ENCODE data around the gene PITPNB.
A peak's percentile ranks its signal among the peaks of the same experiment; 100 is the strongest.

Gene PITPNB

DNA sequence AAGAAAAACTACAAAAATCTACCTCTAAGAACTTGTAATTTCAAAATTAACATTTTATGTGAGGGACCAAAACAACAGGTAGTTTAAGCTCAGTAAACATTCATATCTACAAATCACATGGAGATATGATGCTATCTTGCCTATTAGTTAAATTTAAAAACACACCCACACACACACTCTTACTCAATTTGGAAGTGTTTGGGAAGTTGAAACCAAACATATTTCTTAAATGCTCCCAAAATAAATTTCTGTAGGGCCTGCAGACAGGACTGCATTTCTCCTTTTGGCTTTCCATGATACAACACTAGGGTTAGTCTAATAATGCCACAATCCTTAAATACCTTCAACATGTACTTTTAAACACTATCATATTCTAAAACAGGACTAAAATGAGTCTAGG, 7.0 kb downstream of the PITPNB start:
- ATAC-seq (replicated peaks; ENCODE audit: extremely low read depth, poor library complexity, severe bottlenecking) (no peak), DNase-seq (ENCODE audit: low spot score in 2 of 2) (no peak)
- peaks cover 65% of the 10 kb centered on the region for H3K4me1 Mint-ChIP-seq
- peaks cover 24% of the 10 kb centered on the region for H3K36me3 Mint-ChIP-seq (ENCODE audit: insufficient read depth)
- H3K4me3 Mint-ChIP-seq = no peak overlapping the region
- no peak overlapping the region for H3K27ac Mint-ChIP-seq (ENCODE audit: low read depth)
- H3K27me3 Mint-ChIP-seq = no peaks in the 10 kb centered on the region
- H3K9me3 Mint-ChIP-seq = no peaks in the 10 kb centered on the region

DNA sequence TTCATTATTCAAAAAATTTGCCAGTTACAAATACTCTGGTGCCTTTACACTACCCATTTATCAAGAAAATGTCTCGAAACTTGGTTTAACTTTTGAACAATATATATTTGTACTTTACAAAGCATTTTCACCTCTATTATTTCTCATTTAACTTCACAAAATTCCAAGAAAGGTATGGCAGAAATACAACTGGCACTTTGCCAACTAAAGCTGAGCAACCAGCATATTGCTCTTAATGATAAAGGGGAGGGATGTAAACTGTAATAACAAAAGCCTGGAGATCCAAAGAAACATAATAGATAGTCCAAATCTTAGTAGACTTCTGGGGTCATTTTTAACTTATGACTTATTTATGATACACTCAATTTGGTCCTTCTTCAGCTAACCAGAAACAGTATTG, 7.7 kb downstream of the PITPNB start:
- peaks cover 28% of the 10 kb centered on the region for H3K36me3 Mint-ChIP-seq (ENCODE audit: insufficient read depth)
- H3K4me1 Mint-ChIP-seq = peaks cover 62% of the 10 kb centered on the region
- no peak overlapping the region for H3K4me3 Mint-ChIP-seq
- H3K27me3 Mint-ChIP-seq = no peaks in the 10 kb centered on the region
- no peak for ATAC-seq (replicated peaks; ENCODE audit: extremely low read depth, poor library complexity, severe bottlenecking)
- DNase-seq (ENCODE audit: low spot score in 2 of 2) = no peak
- H3K27ac Mint-ChIP-seq (ENCODE audit: low read depth) = no peak overlapping the region
- H3K9me3 Mint-ChIP-seq = no peaks in the 10 kb centered on the region

DNA sequence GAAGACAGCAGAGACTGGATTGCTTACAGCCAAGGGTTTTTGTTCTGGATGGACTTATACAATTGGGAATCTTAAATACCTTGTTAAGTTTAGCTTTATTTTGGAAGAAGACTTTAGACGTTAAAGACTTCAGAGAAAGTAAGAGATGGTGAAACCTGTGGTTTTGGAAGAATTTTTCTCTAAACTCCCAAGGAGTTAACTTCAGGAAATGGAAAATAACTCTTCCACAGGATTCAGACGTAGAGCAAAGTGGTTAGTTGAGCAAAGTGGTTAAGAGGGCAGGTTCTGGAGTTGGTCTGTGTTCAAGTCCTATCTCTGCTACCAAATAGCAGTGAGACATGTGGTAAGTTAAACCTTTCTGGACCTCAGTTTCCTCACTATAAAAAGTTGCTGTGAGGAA, 12.8 kb downstream of the PITPNB start:
- Mint-ChIP-seq H3K9me3 (no peaks in the 10 kb centered on the region), H3K4me1 (peaks cover 49% of the 10 kb centered on the region), H3K27me3 (no peaks in the 10 kb centered on the region), H3K4me3 (no peak overlapping the region), H3K27ac (ENCODE audit: low read depth) (no peak overlapping the region), H3K36me3 (ENCODE audit: insufficient read depth) (peaks cover 38% of the 10 kb centered on the region)
- ATAC-seq (replicated peaks; ENCODE audit: extremely low read depth, poor library complexity, severe bottlenecking) (no peak), DNase-seq (ENCODE audit: low spot score in 2 of 2) (no peak)

DNA sequence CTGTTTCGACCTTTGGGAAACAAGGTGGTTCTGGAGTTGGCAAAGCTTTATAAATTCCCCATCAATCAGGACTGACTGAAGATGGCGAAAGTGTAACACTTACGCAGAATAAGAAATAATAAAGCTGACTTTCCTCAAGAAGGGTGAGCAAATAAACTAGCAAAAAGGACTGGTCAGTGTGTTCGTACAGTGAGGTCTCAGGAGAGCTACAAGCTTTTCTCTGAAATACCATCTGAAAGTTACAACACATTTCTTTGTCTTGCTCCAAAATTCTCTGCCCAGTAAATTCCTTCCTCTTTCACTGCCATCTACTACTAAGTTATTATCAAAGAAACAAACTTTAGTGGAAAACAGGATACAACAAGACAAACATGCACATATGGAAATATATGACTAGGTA, 13.4 kb downstream of the PITPNB start:
- Mint-ChIP-seq H3K36me3 (ENCODE audit: insufficient read depth) (peaks cover 41% of the 10 kb centered on the region), H3K27me3 (no peaks in the 10 kb centered on the region), H3K4me3 (no peak overlapping the region), H3K9me3 (no peaks in the 10 kb centered on the region), H3K27ac (ENCODE audit: low read depth) (no peak overlapping the region), H3K4me1 (peaks cover 43% of the 10 kb centered on the region)
- no peak for ATAC-seq (replicated peaks; ENCODE audit: extremely low read depth, poor library complexity, severe bottlenecking)
- no peak for DNase-seq (ENCODE audit: low spot score in 2 of 2)

DNA sequence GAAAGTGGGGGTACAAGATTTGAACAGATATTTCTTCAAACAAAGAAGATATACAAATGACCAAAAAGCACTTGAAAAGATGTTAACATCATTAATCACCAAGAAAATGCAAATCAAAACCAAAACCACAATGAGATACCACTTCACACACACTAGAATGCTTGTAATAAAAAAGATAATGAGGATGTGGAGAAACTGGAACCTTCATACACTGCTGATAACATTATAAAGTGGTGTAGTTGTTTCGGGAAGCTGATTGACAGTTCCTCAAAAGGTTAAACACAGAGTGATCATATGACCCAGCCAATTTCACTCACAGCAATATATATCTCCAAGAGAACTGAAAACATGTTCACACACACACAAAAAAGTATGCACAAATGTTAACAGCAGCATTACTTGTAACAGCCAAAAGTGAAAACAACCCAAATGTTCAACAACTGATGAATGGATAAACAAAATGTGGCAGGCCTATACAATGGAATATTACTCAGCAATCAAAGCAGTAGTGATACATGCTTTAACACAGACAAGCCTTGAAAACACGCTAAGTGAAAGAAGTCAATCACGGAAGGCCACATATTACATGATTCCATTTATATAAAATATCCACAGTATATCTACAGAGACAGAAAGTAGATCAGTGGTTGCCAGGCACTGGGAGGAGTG, 15.1 kb downstream of the PITPNB start:
- Mint-ChIP-seq H3K9me3 (no peaks in the 10 kb centered on the region), H3K36me3 (ENCODE audit: insufficient read depth) (peaks cover 31% of the 10 kb centered on the region), H3K4me1 (peaks cover 40% of the 10 kb centered on the region), H3K4me3 (no peak overlapping the region), H3K27me3 (no peaks in the 10 kb centered on the region), H3K27ac (ENCODE audit: low read depth) (peak overlapping the region; percentile 60)
- ATAC-seq (replicated peaks; ENCODE audit: extremely low read depth, poor library complexity, severe bottlenecking) (peak; percentile 65), DNase-seq (ENCODE audit: low spot score in 2 of 2) (no peak)

DNA sequence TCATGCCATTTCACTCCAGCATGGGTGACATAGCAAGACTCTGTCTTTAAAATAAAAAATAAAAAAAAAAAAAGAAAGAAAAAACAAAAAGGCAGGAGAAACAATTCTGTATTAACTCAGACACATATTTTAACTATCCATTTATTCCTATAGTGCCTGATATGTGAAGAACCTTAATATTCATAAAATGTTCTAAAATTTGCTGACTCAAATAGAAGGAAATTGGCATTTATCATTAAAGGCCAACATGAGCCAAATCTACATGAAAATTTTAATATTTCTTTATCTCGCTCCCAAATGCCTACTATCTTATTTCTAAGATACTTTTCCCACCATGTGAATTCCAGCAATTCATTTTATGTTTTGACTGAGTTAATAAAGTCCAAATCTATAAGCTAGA, 18.9 kb downstream of the PITPNB start:
- no peak overlapping the region for H3K4me3 Mint-ChIP-seq
- no peak overlapping the region for H3K27ac Mint-ChIP-seq (ENCODE audit: low read depth)
- H3K4me1 Mint-ChIP-seq = peaks cover 34% of the 10 kb centered on the region
- DNase-seq (ENCODE audit: low spot score in 2 of 2) (no peak), ATAC-seq (replicated peaks; ENCODE audit: extremely low read depth, poor library complexity, severe bottlenecking) (no peak)
- no peaks in the 10 kb centered on the region for H3K27me3 Mint-ChIP-seq
- H3K36me3 Mint-ChIP-seq (ENCODE audit: insufficient read depth) = peaks cover 45% of the 10 kb centered on the region
- H3K9me3 Mint-ChIP-seq = no peaks in the 10 kb centered on the region

DNA sequence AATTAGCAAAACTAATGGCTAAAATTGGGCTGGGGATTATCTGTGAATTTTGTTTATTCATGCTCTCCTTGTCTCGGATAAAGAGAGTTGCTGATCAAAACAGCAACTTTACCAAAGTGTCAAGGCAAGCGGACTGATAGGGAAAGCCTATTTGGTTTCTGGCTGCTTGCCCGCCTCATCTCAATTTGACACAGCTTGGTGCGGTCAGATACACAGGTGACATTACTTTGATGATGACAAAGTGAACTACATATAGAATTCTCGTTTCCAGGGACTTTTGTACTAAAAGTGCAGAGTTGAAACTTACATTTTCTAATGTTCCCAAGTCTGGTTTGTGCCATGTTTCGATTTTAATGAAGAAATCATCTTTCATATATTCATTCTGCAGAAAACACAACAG, 22.8 kb downstream of the PITPNB start:
- ATAC-seq (replicated peaks; ENCODE audit: extremely low read depth, poor library complexity, severe bottlenecking) = no peak
- DNase-seq (ENCODE audit: low spot score in 2 of 2) = no peak
- no peaks in the 10 kb centered on the region for H3K9me3 Mint-ChIP-seq
- H3K36me3 Mint-ChIP-seq (ENCODE audit: insufficient read depth) = peaks cover 61% of the 10 kb centered on the region
- H3K4me3 Mint-ChIP-seq = no peak overlapping the region
- H3K27ac Mint-ChIP-seq (ENCODE audit: low read depth) = no peak overlapping the region
- H3K27me3 Mint-ChIP-seq = no peaks in the 10 kb centered on the region
- peaks cover 14% of the 10 kb centered on the region for H3K4me1 Mint-ChIP-seq

DNA sequence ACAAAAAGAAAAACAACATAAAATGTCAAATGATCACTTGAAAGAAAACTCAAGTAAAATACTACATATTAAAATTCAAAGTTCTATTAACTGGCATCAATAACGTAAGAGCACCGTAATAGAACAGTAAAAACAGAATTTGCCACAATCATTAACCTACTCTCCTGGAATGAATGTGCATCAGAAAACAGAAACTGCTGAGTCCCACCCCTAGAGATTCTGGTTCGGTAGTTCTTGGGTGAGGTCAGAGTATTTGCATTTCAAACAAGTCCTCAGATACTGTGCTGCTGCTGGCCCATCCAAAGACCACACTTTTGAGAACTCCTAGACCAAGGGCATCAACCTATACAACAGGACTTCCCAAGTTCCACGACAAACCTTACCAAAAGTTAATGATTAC, 23.5 kb downstream of the PITPNB start:
- H3K36me3 Mint-ChIP-seq (ENCODE audit: insufficient read depth) = peaks cover 59% of the 10 kb centered on the region
- no peaks in the 10 kb centered on the region for H3K27me3 Mint-ChIP-seq
- no peak overlapping the region for H3K4me3 Mint-ChIP-seq
- no peaks in the 10 kb centered on the region for H3K9me3 Mint-ChIP-seq
- H3K4me1 Mint-ChIP-seq = peaks cover 14% of the 10 kb centered on the region
- H3K27ac Mint-ChIP-seq (ENCODE audit: low read depth) = no peak overlapping the region
- ATAC-seq (replicated peaks; ENCODE audit: extremely low read depth, poor library complexity, severe bottlenecking) (no peak), DNase-seq (ENCODE audit: low spot score in 2 of 2) (no peak)

DNA sequence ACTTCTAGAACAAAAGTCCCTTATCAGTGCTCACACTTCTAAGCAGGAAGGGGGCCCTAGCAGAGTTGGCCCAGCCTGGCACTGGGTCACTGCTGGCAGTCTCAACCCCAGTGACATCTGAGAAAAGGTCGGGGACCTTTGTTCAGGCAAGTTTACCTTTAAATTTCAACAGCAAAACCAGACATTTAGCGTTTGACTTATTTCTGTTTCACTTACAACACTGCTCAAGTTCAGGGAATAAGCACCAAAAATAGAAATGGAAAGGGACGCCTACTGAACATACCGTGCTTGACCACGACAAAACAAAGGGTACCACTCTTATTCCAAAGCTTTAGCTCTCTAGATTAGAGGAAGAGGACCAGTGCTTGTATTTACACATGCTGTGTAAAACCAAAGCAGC, 26.2 kb downstream of the PITPNB start:
- ATAC-seq (replicated peaks; ENCODE audit: extremely low read depth, poor library complexity, severe bottlenecking) = no peak
- H3K27me3 Mint-ChIP-seq = no peaks in the 10 kb centered on the region
- H3K4me1 Mint-ChIP-seq = peaks cover 13% of the 10 kb centered on the region
- no peak overlapping the region for H3K27ac Mint-ChIP-seq (ENCODE audit: low read depth)
- H3K9me3 Mint-ChIP-seq = no peaks in the 10 kb centered on the region
- H3K36me3 Mint-ChIP-seq (ENCODE audit: insufficient read depth) = peaks cover 66% of the 10 kb centered on the region
- DNase-seq (ENCODE audit: low spot score in 2 of 2) = no peak
- H3K4me3 Mint-ChIP-seq = no peak overlapping the region

DNA sequence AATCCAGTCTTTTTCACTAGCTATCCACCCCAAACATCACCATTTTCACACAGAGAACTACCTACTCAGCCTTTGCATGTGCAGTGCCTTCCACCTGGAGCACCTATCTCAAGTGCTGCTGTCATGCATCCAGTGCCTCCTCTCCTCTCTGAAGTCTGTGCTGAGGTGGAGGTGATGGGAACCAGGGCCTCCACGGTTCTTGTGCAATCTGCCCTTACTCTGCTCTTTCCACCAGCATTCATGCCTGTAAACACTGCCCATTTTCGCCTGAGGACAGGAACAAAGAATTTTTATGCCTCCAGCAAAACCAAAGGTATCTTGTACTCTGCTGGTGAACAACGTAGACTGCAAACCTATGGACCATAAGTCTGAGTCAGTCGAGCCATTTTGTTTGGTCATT, 27.0 kb downstream of the PITPNB start:
- Mint-ChIP-seq H3K36me3 (ENCODE audit: insufficient read depth) (peaks cover 69% of the 10 kb centered on the region), H3K27me3 (no peaks in the 10 kb centered on the region), H3K4me1 (peaks cover 16% of the 10 kb centered on the region), H3K9me3 (no peaks in the 10 kb centered on the region), H3K4me3 (no peak overlapping the region), H3K27ac (ENCODE audit: low read depth) (no peak overlapping the region)
- ATAC-seq (replicated peaks; ENCODE audit: extremely low read depth, poor library complexity, severe bottlenecking) = no peak
- no peak for DNase-seq (ENCODE audit: low spot score in 2 of 2)

DNA sequence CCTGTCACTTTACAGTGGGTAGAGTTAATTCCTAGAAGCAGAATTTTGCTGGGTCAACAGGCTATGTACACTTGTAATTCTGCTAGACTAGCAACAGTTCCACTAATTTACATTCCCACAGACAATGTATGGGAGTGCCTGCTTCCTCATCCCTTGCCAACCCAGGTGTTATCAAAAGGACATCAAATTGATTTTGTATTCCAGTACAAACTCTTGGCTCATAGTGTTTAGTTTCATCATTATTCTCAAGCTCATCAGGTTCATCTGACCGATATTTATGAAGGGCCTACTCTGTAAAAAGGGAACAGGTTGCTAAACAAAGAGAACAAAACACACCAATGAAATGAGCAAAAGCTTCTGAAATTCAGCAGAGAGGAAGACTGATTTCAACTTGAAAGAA, 30.7 kb downstream of the PITPNB start:
- no peaks in the 10 kb centered on the region for H3K9me3 Mint-ChIP-seq
- no peaks in the 10 kb centered on the region for H3K27me3 Mint-ChIP-seq
- H3K27ac Mint-ChIP-seq (ENCODE audit: low read depth) = no peak overlapping the region

DNA sequence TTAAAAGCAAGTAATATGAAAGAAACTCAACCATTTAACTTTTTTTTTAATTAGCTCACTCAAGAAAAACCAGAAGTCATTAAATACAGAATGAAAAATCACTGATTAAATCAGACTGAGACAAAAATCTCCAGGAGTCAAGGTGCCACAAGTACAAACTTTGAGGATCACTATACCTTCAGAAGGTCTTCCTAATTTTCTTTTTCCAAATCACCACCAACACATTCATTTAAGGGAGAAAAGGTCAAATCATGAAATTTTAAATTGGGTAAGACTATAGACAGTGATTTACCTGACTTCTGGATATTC, 32.3 kb downstream of the PITPNB start:
- Mint-ChIP-seq H3K4me1 (peaks cover 6% of the 10 kb centered on the region), H3K36me3 (ENCODE audit: insufficient read depth) (peaks cover 44% of the 10 kb centered on the region), H3K27me3 (no peaks in the 10 kb centered on the region), H3K9me3 (no peaks in the 10 kb centered on the region), H3K27ac (ENCODE audit: low read depth) (peak overlapping the region; percentile 35), H3K4me3 (no peak overlapping the region)
- no peak for ATAC-seq (replicated peaks; ENCODE audit: extremely low read depth, poor library complexity, severe bottlenecking)
- no peak for DNase-seq (ENCODE audit: low spot score in 2 of 2)

More for the DNA sequence above, 30.7 kb downstream of the PITPNB start:
- no peak overlapping the region for H3K4me3 Mint-ChIP-seq
- DNase-seq (ENCODE audit: low spot score in 2 of 2) = no peak
- H3K36me3 Mint-ChIP-seq (ENCODE audit: insufficient read depth) = peaks cover 56% of the 10 kb centered on the region
- no peak for ATAC-seq (replicated peaks; ENCODE audit: extremely low read depth, poor library complexity, severe bottlenecking)
- H3K4me1 Mint-ChIP-seq = peaks cover 6% of the 10 kb centered on the region

DNA sequence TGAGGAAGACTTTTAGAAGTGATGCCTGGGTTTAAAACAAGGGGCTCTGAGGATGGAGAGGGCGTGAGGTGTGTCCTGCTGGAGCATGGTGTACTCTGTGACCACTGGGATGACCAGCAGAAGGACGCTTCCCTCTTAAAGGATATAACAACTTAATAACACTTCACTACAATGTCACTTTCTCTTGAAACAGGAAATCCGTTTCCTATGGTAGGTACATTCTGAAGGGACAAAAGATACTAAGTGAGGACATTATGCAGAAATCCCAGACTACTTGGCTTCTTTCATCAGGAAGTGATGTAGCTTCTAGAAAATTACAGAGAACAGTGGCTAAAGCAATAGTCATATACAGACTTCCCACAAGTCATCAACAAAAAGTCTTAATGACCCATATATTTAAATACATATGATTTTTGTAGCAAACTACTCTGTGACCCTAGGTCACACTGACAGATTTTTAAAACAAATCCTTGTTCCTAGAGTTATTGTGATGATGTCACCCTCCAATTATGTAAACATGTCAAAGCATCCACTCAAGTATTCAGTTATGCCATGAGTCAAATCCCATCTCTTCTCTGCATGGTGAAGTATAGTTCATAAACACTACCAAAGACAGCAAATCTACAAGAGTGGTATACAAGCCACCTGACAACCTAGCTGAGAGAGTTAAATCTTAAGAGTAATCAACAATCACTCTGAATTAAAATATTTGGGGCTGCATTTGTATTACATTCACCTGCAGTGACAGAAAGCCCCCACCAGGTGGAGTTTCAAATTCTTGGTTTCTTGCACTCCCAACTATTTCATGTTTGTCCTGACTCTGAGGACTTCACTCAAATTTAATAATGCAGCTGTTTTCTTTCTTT, 32.8 kb downstream of the PITPNB start:
- peaks cover 6% of the 10 kb centered on the region for H3K4me1 Mint-ChIP-seq
- peaks cover 38% of the 10 kb centered on the region for H3K36me3 Mint-ChIP-seq (ENCODE audit: insufficient read depth)
- no peak for ATAC-seq (replicated peaks; ENCODE audit: extremely low read depth, poor library complexity, severe bottlenecking)
- peak overlapping the region; percentile 35 for H3K27ac Mint-ChIP-seq (ENCODE audit: low read depth)
- no peak overlapping the region for H3K4me3 Mint-ChIP-seq
- no peaks in the 10 kb centered on the region for H3K9me3 Mint-ChIP-seq
- no peaks in the 10 kb centered on the region for H3K27me3 Mint-ChIP-seq
- peak in 1 of 2 donors; percentile 12 for DNase-seq (ENCODE audit: low spot score in 2 of 2)

All from central memory CD8-positive, alpha-beta T cell (primary cell).